HG02938 (cell line): ENCODE data around the gene SLC12A7.
"Not testable (repeated sequence)": the region's sequence is repeated elsewhere in the genome, so short reads cannot be mapped to it uniquely, and the experiment has no call there.

Experiments
- ATAC-seq: cut with Tn5 transposase; IDR thresholded peaks from one replicate; pipeline ENCODE4 v1.9.1; 2021; ENCODE audit warnings: mild to moderate bottlenecking, moderate library complexity; ENCODE audit not compliant: unreplicated experiment

SLC12A7 gene

DNA sequence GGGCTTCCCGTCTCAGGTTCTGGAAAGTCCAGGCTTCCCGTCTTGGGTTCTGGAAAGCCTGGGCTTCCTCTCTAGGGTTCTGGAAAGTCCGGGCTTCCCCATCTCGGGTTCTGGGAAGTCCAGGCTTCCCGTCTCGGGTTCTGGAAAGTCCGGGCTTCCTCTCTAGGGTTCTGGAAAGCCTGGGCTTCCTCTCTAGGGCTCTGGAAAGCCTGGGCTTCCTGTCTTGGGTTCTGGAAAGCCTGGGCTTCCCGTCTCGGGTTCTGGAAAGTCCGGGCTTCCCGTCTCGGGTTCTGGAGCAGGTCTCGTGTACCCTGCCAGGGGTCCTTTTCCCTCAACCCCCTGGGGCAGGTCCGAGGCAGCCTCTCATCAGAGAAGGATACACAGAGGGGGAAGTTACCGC, 28.8 kb downstream of the SLC12A7 start:
- not testable (repeated sequence) for ATAC-seq

DNA sequence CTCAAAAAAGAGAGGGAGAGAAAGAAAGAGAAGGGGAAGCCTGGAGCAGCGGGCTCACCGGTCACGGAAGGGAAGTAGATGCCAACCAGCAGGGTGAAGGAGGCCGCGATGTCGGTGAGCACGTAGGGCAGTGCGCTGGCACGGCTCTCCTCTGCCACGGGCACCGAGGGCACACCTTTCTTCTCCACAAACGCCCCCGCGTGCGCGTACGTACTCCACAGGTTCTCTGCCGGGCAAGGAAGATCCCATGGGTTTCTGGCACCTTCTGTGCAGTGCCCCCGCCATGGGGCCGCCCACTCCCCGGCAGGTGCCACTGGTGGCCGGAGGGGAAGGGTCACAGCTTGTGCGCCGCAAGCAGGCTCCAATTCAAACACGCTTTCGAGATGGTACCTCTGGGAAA, 30.3 kb downstream of the SLC12A7 start:
- ATAC-seq, result no peak

- no peak for ATAC-seq
These were observed 31.4 kb downstream of the SLC12A7 start for GRCh38 chr5:1080432-1080831.

DNA sequence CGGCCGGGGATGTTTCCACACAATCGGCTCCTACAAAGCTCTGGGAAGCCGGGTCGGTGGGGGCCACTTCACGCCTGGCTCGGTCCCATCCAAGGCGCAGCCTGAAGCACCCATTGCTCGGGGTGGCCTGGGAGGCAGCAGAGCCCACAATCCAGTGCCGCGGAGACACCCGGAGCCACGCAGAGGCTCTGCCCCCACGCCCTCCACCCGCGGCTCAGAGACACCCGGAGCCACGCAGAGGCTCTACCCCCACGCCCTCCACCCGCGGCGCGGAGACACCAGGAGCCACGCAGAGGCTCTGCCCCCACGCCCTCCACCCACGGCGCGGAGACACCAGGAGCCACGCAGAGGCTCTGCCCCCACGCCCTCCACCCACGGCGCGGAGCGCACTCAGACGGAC, 31.9 kb downstream of the SLC12A7 start:
- ATAC-seq, result no peak

DNA sequence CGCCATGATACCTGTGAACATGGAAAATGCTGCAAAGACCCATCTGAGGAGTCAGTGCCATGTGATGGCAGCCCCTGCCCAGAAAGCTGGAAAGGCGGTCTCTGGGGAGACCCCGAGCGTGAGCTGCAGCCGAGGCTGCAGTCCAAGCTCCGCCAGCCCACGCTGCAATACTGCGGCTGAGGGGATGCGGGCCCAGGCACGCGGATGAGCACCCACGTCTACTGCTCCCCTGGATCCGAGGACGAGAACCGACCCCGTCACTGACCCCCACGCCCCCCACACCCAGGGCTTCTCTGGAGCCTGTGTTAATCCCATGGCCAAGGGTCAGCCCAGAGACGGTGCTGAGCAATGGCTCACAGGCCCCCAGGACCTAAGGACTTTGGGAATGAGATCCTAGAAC, 32.4 kb downstream of the SLC12A7 start:
- no peak for ATAC-seq

DNA sequence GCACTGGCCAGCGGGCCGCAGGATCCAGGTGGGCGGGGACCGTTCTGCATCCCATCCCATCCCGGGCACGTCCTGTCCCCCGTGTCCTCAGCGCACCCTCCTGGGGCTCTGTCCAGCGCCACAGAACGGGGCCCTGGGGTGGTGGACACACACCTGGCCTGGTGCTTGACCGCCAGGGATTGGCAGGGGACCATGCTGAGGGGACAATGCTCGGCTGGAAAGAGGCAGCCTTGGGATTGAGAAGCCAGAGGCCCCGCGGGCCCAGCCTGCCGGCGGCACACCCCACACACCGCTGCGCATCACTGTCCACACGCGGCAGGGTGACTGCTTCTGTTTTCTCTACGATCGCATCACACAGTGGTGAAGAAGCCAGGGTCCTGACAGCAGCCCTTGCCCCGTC, 33.0 kb downstream of the SLC12A7 start:
- ATAC-seq, result no peak

DNA sequence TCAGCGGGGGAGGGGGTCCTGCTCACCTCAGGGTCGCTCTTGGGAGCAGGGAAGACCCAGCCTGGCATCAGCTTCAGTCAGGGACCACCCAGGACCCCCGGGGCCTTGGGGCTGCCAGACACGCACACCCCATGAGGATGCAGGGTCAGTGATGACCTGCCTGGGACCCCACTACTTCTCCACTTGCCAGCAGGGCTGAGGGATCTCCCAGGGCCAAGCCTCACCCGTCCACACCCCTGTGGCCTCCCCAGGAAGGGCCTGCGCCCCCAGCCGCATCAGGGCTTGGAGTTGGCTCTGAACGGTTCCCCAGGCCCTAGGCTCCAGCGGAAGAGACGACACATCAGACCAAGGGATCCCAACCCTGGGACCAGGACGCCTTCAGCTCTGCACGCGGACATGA, 33.7 kb downstream of the SLC12A7 start:
- no peak for ATAC-seq

DNA sequence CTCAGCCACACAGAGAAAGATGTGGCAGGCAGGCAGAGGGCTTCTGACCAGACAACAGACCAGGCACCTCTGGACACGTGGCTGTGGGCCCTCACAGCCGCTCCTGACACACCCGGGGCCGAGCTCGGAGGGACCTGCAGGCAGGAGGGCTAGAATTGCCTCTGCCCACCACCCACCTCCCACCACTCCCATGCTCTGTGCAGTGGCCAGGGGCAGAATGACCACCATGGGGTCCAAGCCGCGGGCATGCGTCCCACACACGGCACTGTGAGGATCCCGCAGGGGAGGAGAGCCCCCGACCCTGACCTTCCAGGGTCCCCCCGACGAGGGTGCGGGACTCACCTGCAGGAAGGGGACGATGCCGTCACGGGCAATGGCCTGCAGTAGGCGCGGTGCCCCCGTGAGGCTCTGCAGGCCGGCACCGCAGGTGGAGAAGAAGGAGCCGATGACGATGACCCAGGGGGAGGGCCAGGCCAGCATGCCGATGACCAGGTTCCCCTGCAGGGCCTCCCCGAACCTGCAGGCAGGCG, 34.3 kb downstream of the SLC12A7 start:
- ATAC-seq, result no peak

DNA sequence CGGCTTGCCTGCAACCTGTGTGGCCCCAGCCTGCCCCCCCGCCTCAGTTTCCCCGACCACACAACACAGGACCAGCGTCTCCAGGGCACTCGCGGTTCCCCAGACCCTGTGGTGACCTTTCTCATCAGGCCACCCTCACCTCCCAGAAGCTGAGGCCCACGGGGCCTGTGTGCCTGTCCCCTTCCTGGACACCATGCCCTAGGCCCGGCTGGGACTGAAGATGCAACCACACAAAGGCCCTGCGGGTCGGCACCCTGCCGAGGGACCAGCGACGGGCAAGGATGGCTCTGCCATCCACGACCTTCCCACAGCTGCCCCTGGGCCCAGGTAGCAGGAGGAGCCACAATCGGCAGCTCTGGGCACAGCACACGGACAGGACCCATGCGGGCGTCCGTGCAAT, 34.8 kb downstream of the SLC12A7 start:
- no peak for ATAC-seq

DNA sequence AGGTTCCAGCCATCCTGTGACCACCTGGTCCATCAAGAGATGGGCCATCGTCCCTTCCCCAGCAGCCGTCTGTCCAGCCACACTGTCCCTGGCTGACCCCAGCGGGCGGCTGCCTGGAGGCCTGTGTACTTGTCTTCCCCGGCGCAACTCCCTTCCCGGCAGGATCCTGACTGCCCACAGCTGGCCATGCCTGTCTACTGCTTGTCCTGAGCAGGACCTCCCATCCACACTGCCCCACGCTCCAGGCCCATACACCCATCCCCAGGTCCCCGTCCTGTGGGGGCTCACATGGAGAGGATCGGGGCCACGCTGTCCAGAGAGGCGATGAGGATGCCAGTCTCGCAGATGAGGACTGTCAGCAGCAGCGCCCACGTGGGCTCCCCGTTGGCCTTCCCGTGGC, 35.5 kb downstream of the SLC12A7 start:
- ATAC-seq, result no peak

- ATAC-seq, result no peak
These were observed 35.9 kb downstream of the SLC12A7 start for GRCh38 chr5:1075931-1076330.

DNA sequence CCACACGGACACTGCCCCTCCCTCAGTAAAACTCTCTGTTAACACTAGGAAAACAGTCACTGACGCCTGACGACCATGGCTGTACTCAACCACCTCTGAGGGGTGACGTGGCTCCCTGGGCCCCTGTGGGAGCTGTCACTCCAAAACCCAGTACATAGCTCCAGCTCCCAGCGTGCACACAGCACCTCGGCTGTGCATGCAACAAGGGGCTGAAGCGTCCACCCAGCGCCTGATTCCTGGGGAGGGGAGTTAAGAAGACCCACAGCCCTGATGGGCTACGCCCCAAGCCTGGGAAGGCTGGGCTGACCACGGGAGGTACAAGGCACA, 36.3 kb downstream of the SLC12A7 start:
- ATAC-seq, result no peak

GRCh38 chr5:1074816-1075554, 36.9 kb downstream of the SLC12A7 start:
- no peak for ATAC-seq

DNA sequence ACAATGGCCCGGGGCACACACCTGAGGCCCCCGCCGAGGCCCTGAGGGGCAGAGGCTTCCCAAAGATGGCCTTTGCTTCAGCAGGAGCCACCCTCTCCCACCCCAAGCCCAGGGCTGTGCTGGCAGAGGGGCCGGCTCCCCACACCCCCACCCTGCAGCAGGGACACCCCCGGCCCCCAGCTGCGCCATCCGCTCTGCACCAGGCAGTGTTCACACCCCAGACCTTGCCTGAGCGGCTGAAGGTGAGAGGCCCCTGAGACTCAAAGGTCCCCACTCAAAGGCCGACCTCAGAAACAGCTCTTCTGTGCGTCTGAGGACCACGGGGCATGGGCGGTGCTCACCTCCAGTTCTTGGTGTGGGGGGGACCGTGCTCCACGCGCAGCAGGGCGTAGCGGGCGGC, 37.6 kb downstream of the SLC12A7 start:
- no peak for ATAC-seq

- ATAC-seq, result no peak
These were observed 38.4 kb downstream of the SLC12A7 start for GRCh38 chr5:1073239-1074102.

GRCh38 chr5:1069720-1070088, 42.2 kb downstream of the SLC12A7 start:
- ATAC-seq, result no peak

DNA sequence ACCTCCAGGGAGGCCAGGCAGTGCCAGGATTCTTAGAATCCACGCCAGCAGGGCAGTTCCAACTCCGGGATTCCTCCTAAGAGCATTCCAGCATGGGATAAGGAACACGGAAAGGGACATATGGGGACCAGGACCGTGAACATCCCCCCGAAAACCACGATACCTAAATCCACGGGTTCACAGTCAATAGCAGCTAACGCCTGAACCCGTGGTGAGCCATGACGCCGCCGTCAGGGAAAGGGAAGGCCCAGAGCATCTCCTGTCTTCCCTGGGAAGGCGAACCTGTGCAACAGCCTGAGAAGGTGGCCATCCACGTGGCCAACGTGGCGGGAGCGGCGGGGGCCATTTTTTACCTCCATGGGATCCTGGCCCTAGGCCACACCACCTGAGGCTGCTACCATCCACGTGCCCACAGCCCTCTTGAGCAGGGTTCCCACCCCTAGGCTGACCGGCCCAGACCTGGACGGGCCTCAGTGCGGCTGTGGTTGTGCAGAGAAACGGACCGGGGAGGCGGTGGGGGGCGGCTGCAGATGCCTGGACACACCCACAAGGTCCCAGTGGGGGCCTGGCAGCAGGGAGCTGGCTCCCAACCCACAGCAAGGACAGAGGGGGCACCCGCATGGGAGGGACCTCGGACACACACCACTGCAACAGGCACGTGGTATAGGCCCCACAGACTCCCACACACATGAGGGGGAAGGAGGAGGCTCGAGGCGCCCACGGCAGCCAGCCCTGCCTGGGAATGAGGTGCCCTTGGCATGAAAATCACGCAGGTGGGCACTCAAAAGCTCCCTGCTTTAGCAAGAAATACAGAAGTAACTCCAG, 42.8 kb downstream of the SLC12A7 start:
- no peak for ATAC-seq

DNA sequence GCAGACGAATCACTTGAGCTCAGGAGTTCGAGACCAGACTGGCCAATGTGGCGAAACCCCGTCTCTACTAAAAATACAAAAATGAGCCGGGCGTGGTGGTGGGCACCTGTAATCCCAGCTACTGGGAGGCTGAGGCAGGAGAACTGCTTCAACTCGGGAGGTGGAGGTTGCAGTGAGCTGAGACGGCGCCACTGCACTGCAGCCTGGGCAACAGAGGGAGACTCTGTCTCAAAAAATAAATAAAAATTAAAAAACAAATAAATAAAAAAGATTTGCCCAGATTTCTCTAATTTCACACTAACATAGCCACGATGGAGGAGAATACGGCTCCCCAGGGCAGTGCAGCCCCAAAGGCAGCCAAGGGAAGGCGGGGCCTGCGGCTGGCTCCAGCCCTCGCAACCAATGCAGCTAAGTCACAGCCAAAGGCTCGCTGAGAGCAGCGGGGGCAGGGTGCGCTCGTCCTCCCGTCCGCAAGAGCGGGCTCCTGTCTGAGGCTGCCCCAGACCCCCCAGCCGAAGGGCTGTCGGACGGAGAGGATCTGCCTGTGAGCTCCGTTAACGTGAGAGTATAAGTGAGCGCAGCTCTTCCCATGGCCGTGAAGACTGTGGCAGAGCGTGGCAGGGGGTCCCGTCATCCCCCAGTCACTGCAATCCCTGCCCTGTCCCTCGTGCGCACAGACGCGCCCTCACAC, 43.5 kb downstream of the SLC12A7 start:
- ATAC-seq, result no peak

- ATAC-seq, result no peak
These were observed 44.4 kb downstream of the SLC12A7 start for GRCh38 chr5:1067141-1068121.

- ATAC-seq, result no peak
These were observed 45.2 kb downstream of the SLC12A7 start for GRCh38 chr5:1066676-1067075.
